HepG2 (cell line): ENCODE data around the gene GHRH. TPM values are rescaled to one million over a fixed set of nuclear protein-coding genes. Genes with fewer than 3 reads are reported as not detected.

Experiments
- ATAC-seq: fragments of 200-7000 bp; cut with Tn5 transposase; 3 replicates; pipeline ENCODE4 v1.9.1; 2020; ENCODE audit warnings: mild to moderate bottlenecking, moderate library complexity
- BruUV-seq: library from RNA; stranded (reverse); fragments of 400-500 nt; replicated peaks from 2 replicates; lab custom pipeline; 2021; lab: Mats Ljungman, UMichigan
- CTCF ChIA-PET: fragments of 300-600 bp; formaldehyde crosslinking; extraction: SDS; loops from one replicate; lab custom pipeline; 2021; ENCODE audit warnings: low total read pairs, inconsistent platforms, low intra/inter-chr PET ratio; lab: Yijun Ruan, JAX
- POLR2A ChIA-PET: fragments of 350-600 bp; sonication (Branson Sonifier 250); formaldehyde crosslinking; loops from one replicate; lab custom pipeline; 2020; ENCODE audit warnings: antibody characterized with exemption, inconsistent platforms; lab: Yijun Ruan, JAX
- DNase-seq: peaks from one replicate; pipeline ENCODE4 v3.0.0-alpha.2; 2015; ENCODE audit warnings: low spot score
- FAIRE-seq: peaks from 3 replicates; lab custom pipeline; 2011; peaks lifted over from hg19 to GRCh38; lab: Jason Lieb, UNC
- H2AFZ ChIP-seq: one replicate; pipeline ENCODE4 v1.6.1; 2011; ENCODE audit warnings: low read length, inconsistent platforms
- H3K27ac ChIP-seq: fragments of 300-600 bp; 3 replicates; pipeline ENCODE4 v1.8.0; 2011; ENCODE audit warnings: mixed run types, mild to moderate bottlenecking, mixed read lengths, low read length, inconsistent platforms; ENCODE audit not compliant: insufficient read depth; ENCODE audit errors: extremely low read length
- H3K27me3 ChIP-seq, 2 experiments: fragments of 200-600 bp in 1 of 2; 2 replicates in 1 of 2; 3 replicates in 1 of 2; pipeline versions ENCODE4 v1.6.0 to v1.8.0; 2011; ENCODE audit warnings: low read length in 2 of 2, mild to moderate bottlenecking in 2 of 2, moderate library complexity in 2 of 2, inconsistent platforms in 1 of 2; ENCODE audit not compliant: insufficient read depth in 2 of 2, control insufficient read depth in 1 of 2
- H3K36me3 ChIP-seq, 2 experiments: fragments of 200-600 bp in 1 of 2; replicated peaks in 1 of 2; 2 replicates in 1 of 2; 3 replicates in 1 of 2; pipeline versions ENCODE4 v1.5.1 to v1.8.0; 2011; ENCODE audit warnings: low read length in 2 of 2, inconsistent platforms in 1 of 2; ENCODE audit not compliant: insufficient read depth in 2 of 2, control insufficient read depth in 1 of 2
- H3K4me1 ChIP-seq: 2 replicates; pipeline ENCODE4 v1.5.1; 2012; ENCODE audit warnings: low read length, inconsistent platforms; ENCODE audit not compliant: insufficient read depth
- H3K4me2 ChIP-seq: 2 replicates; pipeline ENCODE4 v1.6.0; 2011; ENCODE audit warnings: low read depth, low read length, inconsistent platforms
- H3K4me3 ChIP-seq, 3 experiments: fragments of 200-600 bp in 1 of 3; sonication (generic), shearing (Covaris generic) in 1 of 3; replicated peaks in 1 of 3; 2 replicates each; pipeline ENCODE4 v1.5.1; 2011 to 2016; ENCODE audit warnings: low read length in 3 of 3, inconsistent platforms in 2 of 3, low read depth in 2 of 3, mild to moderate bottlenecking in 2 of 3, control low read depth in 1 of 3, mixed read lengths in 1 of 3; ENCODE audit not compliant: insufficient read depth in 1 of 3
- H3K79me2 ChIP-seq: one replicate; pipeline ENCODE4 v1.6.1; 2011; ENCODE audit warnings: low read length, inconsistent platforms; ENCODE audit not compliant: insufficient read depth
- H3K9ac ChIP-seq: 2 replicates; pipeline ENCODE4 v1.6.0; 2011; ENCODE audit warnings: mild to moderate bottlenecking, low read depth, low read length, inconsistent platforms; ENCODE audit not compliant: insufficient read depth
- H3K9me3 ChIP-seq: 2 replicates; pipeline ENCODE4 v1.5.1; 2012; ENCODE audit warnings: mild to moderate bottlenecking, low read length
- H4K20me1 ChIP-seq: 2 replicates; pipeline ENCODE4 v1.6.0; 2011; ENCODE audit warnings: inconsistent platforms, mild to moderate bottlenecking, low read length, moderate library complexity; ENCODE audit not compliant: insufficient read depth
- CBX1 ChIP-seq: IDR thresholded peaks from one replicate; pipeline ENCODE4 v1.6.1; 2016; ENCODE audit warnings: antibody characterized with exemption, low read depth
- CEBPB ChIP-seq: IDR thresholded peaks from 2 replicates; pipeline ENCODE4 v1.6.1; 2011; ENCODE audit warnings: low read depth, low read length, improper control_type of control experiment, borderline replicate concordance
- CEBPG ChIP-seq: IDR thresholded peaks from 2 replicates; pipeline ENCODE4 v1.6.1; 2016
- CHD4 ChIP-seq: fragments of 200-600 bp; sonication (generic); IDR thresholded peaks from 2 replicates; pipeline ENCODE4 v1.7.0; 2017; ENCODE audit warnings: mild to moderate bottlenecking, low read length, borderline replicate concordance
- HNF4A ChIP-seq: sonication (generic); formaldehyde crosslinking; IDR thresholded peaks from 2 replicates; pipeline ENCODE4 v1.4.0; 2020; ENCODE audit warnings: missing genetic modification reagents
- MEF2D ChIP-seq: sonication (generic); formaldehyde crosslinking; IDR thresholded peaks from 2 replicates; pipeline ENCODE4 v1.5.1; 2020; ENCODE audit warnings: mild to moderate bottlenecking, missing genetic modification reagents
- SP2 ChIP-seq: sonication (generic); formaldehyde crosslinking; IDR thresholded peaks from 2 replicates; pipeline ENCODE4 v1.5.1; 2020; ENCODE audit warnings: mild to moderate bottlenecking, missing genetic modification reagents
- ZBTB8A ChIP-seq: sonication (generic); formaldehyde crosslinking; IDR thresholded peaks from 2 replicates; pipeline ENCODE4 v1.4.0; 2020; ENCODE audit warnings: mild to moderate bottlenecking, low read depth, missing genetic modification reagents, borderline replicate concordance
- WGBS: methylation state at CpG from one replicate; pipeline ENCODE4 v1.1.6; 2017; ENCODE audit warnings: low lambda C conversion rate; 5-methylcytosine and 5-hydroxymethylcytosine counted together
- in situ Hi-C: cut with HindIII; loops from 2 replicates; pipeline ENCODE4 v1.10.0; 2017; ENCODE audit warnings: low pct_unique_long_range_greater_than_20kb; ENCODE audit not compliant: extremely low pct_ligation_motif_present
- intact Hi-C: fragments of 100-400 bp; cut with micrococcal nuclease; formaldehyde crosslinking; loops from one replicate; pipeline ENCODE4 v1.10.0; 2022; ENCODE audit not compliant: unreplicated experiment
- polyA plus RNA-seq, 8 experiments: library from polyadenylated mRNA; depleted of rRNA in 3 of 8; stranded (reverse) in 7 of 8; unstranded in 1 of 8; fragments of >200 nt; fragmentation: Illumina TruSeq in 4 of 8; extraction: Trizol in 4 of 8; gene quantifications; 2 replicates each; pipeline versions ENCODE4 v1.2.1 to v1.2.3, GENCODE V29; 2011 to 2016; ENCODE audit warnings: low read depth in 4 of 8, missing spikeins in 1 of 8, mixed read lengths in 1 of 8; ENCODE audit not compliant: insufficient read depth in 1 of 8
- total RNA-seq, 5 experiments: library from RNA; depleted of rRNA; stranded (reverse); fragments of >200 nt; fragmentation: Illumina TruSeq; extraction: Trizol; gene quantifications; 2 replicates each; pipeline ENCODE4 v1.2.3, GENCODE V29; 2016; ENCODE audit warnings: low read depth in 1 of 5
- TF ChIP-seq, protein P1 (sequence below): sonication (generic); formaldehyde crosslinking; conservative IDR thresholded peaks from 2 replicates; pipeline ENCODE4 v1.4.0; 2020; ENCODE audit warnings: missing genetic modification reagents
- TF ChIP-seq, protein P2 (sequence below): sonication (generic); formaldehyde crosslinking; IDR thresholded peaks from 2 replicates; pipeline ENCODE4 v1.8.1; 2023; ENCODE audit warnings: mild to moderate bottlenecking, inconsistent platforms, moderate library complexity, missing genetic modification reagents, borderline replicate concordance
- TF ChIP-seq, protein P3 (sequence below): sonication (generic); formaldehyde crosslinking; IDR thresholded peaks from 2 replicates; pipeline ENCODE4 v1.9.0; 2021; ENCODE audit warnings: missing genetic modification reagents, mild to moderate bottlenecking, borderline replicate concordance
- TF ChIP-seq, protein P4 (sequence below): IDR thresholded peaks from 2 replicates; pipeline ENCODE4 v1.6.1; 2016; ENCODE audit warnings: mild to moderate bottlenecking, missing biosample characterization, missing genetic modification reagents

GHRH gene
- total and polyA plus RNA-seq, 2 of the 13 experiments (the other 11 are each of a cell fraction or from before 2014, with no cell fraction given), result not detected

DNA sequence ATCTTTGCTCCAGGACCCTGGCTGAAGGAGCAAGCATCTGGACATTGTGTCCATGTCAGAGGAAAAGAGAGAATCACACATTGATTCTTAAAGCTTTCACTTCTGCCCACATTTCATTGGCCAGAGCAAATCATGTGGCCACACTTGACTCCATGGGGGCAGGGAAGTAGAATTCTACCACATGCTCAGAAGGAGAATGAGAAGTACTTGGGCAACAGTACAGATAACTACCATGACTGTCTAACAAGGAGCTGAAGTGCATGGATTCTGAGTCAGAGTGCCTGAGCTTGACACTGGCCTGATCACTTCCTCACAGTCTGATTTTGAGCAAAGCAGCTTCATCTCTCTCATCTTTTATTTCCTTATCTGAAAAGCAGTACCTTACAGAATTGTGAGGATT is 38.6 kb downstream of the GHRH start (continued):
- TF ChIP-seq, protein P1, sequence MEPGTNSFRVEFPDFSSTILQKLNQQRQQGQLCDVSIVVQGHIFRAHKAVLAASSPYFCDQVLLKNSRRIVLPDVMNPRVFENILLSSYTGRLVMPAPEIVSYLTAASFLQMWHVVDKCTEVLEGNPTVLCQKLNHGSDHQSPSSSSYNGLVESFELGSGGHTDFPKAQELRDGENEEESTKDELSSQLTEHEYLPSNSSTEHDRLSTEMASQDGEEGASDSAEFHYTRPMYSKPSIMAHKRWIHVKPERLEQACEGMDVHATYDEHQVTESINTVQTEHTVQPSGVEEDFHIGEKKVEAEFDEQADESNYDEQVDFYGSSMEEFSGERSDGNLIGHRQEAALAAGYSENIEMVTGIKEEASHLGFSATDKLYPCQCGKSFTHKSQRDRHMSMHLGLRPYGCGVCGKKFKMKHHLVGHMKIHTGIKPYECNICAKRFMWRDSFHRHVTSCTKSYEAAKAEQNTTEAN (CRISPR knock-in tag), result no peak
- no peak for TF ChIP-seq CHD4

DNA sequence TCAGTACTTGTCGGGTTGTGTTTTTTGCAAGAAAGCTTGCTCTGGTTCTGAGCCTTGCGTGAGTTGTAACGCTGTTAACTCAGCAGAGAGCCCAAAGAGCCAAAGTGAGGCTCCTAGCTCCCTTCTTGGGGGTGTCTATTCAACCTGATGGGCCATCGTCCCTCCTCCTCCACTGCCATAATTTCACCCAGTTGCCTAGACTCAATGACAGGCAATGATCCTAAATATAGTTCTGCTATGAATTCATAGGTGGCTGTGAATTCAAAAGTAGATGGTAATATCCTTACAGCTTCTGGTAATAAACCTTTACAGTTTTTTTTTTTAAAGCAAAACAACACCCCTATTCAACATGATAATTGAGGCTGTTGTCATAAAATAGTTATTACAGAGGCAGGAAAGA is 39.5 kb downstream of the GHRH start:
- Histone ChIP-seq H3K27ac (no peak overlapping the region), H3K9me3 (no peaks in the 10 kb centered on the region), H3K27me3 (no peaks in the 10 kb centered on the region), H4K20me1 (peaks cover 17% of the 10 kb centered on the region), H3K4me3 (no peak overlapping the region), H3K36me3 (peaks cover 60 to 92% of the 10 kb centered on the region in 2 experiments), H2AFZ (no peak overlapping the region), H3K4me1 (peaks cover 10% of the 10 kb centered on the region), H3K4me2 (no peak overlapping the region), H3K9ac (no peak overlapping the region), H3K79me2 (peaks cover 23% of the 10 kb centered on the region)
- CTCF ChIA-PET, result no interaction called here
- 98% methylated on average over 4 of the region's 4 CpGs for WGBS
- ATAC-seq (no peak), DNase-seq (no peak), FAIRE-seq (no peak)
- BruUV-seq, result no TSS peak
- intact Hi-C loops, result no loop called here
- TF ChIP-seq ZBTB8A (CRISPR knock-in tag), result no peak
- in situ Hi-C loops, result no loop called here
- POLR2A ChIA-PET, result no interaction called here

DNA sequence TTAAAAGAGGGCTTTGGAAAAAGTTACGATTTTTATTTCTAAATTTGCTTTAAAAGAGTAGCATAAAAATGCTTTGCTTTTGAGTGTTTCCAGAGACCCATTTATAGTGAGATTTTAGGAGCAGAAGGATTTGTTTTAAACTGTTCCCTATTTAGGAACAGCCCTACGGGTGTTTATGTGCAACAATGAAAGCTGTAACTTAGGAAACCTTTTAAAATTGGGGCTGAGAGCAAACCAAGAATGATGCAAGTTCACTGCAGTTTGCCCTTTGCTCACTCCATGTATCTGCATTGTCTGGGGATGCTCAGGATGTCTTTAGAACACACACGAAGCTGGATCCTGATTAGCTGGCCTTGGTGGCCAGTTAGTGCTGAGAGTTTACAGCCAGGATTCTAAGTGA is 40.9 kb downstream of the GHRH start:
- Histone ChIP-seq H3K4me1 (peaks cover 10% of the 10 kb centered on the region), H3K4me2 (no peak overlapping the region), H3K36me3 (peaks cover 55 to 91% of the 10 kb centered on the region in 2 experiments), H3K27ac (no peak overlapping the region), H4K20me1 (peaks cover 17% of the 10 kb centered on the region), H3K79me2 (peaks cover 23% of the 10 kb centered on the region), H3K9me3 (no peaks in the 10 kb centered on the region), H3K9ac (no peak overlapping the region), H3K27me3 (no peaks in the 10 kb centered on the region), H3K4me3 (no peak overlapping the region), H2AFZ (no peak overlapping the region)
- BruUV-seq, result TSS peak; percentile 4
- no peak for DNase-seq
- ChIA-PET POLR2A (interaction anchor here (1.0 kb wide), 1 partner anchor 307 kb away, joined by 4 read pairs; the partner anchor contains the start of gene BLCAP), CTCF (no interaction called here)
- intact Hi-C loops (no loop called here), in situ Hi-C loops (no loop called here)
- no peak for FAIRE-seq
- 82% methylated on average over 3 of the region's 3 CpGs for WGBS
- peak; percentile 62 for ATAC-seq
- TF ChIP-seq HNF4A (CRISPR knock-in tag) (peak; percentile 30), MEF2D (CRISPR knock-in tag) (no peak), CEBPG (peak; percentile 65), SP2 (CRISPR knock-in tag) (no peak), CEBPB (peak; percentile 59; the same call in 1 of the 2 replicates), CBX1 (no peak)
- TF ChIP-seq, protein P2, sequence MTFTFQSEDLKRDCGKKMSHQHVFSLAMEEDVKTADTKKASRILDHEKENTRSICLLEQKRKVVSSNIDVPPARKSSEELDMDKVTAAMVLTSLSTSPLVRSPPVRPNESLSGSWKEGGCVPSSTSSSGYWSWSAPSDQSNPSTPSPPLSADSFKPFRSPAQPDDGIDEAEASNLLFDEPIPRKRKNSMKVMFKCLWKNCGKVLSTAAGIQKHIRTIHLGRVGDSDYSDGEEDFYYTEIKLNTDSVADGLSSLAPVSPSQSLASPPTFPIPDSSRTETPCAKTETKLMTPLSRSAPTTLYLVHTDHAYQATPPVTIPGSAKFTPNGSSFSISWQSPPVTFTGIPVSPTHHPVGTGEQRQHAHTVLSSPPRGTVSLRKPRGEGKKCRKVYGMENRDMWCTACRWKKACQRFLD (CRISPR knock-in tag), result no peak
- TF ChIP-seq, protein P3, sequence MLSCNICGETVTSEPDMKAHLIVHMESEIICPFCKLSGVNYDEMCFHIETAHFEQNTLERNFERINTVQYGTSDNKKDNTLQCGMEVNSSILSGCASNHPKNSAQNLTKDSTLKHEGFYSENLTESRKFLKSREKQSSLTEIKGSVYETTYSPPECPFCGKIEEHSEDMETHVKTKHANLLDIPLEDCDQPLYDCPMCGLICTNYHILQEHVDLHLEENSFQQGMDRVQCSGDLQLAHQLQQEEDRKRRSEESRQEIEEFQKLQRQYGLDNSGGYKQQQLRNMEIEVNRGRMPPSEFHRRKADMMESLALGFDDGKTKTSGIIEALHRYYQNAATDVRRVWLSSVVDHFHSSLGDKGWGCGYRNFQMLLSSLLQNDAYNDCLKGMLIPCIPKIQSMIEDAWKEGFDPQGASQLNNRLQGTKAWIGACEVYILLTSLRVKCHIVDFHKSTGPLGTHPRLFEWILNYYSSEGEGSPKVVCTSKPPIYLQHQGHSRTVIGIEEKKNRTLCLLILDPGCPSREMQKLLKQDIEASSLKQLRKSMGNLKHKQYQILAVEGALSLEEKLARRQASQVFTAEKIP, result no peak
- TF ChIP-seq, protein P4, sequence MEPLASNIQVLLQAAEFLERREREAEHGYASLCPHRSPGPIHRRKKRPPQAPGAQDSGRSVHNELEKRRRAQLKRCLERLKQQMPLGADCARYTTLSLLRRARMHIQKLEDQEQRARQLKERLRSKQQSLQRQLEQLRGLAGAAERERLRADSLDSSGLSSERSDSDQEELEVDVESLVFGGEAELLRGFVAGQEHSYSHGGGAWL (CRISPR knock-in tag), result no peak
